ENCODE measurements around the gene GRAMD2B.
"Not testable (repeated sequence)": the region's sequence is repeated elsewhere in the genome, so short reads cannot be mapped to it uniquely, and the experiment has no call there.

Gene GRAMD2B

GRCh38 chr5:126433701-126434100 is 10.5 kb downstream of the GRAMD2B start:
- Histone ChIP-seq H3K9me3 (no peaks in the 10 kb centered on the region), H3K36me3 (no peaks in the 10 kb centered on the region), H4K20me1 (no peaks in the 10 kb centered on the region), H3K4me2 (no peak overlapping the region), H3K27ac (no peak overlapping the region), H3K27me3 (no peaks in the 10 kb centered on the region), H3K4me3 (no peak overlapping the region), H3K4me1 (no peaks in the 10 kb centered on the region), H3K9ac (no peak overlapping the region)
- no peak for TF ChIP-seq Cebpa-rat (IDR thresholded peaks at IDR 0.05)

GRCh38 chr5:126435261-126435660 is 12.1 kb downstream of the GRAMD2B start:
- no peak for TF ChIP-seq Cebpa-rat (IDR thresholded peaks at IDR 0.05)
- no peak overlapping the region for H3K9ac ChIP-seq

GRCh38 chr5:126435714-126436113 is 12.5 kb downstream of the GRAMD2B start:
- no peaks in the 10 kb centered on the region for H3K27me3 ChIP-seq
- no peaks in the 10 kb centered on the region for H3K36me3 ChIP-seq
- H3K9me3 ChIP-seq = no peaks in the 10 kb centered on the region
- no peak overlapping the region for H3K4me2 ChIP-seq
- no peak overlapping the region for H3K4me3 ChIP-seq
- no peak overlapping the region for H3K27ac ChIP-seq
- no peak overlapping the region for H3K9ac ChIP-seq
- no peaks in the 10 kb centered on the region for H4K20me1 ChIP-seq
- no peak for TF ChIP-seq Cebpa-rat (IDR thresholded peaks at IDR 0.05)
- H3K4me1 ChIP-seq = no peaks in the 10 kb centered on the region

More at GRCh38 chr5:126435261-126435660, 12.1 kb downstream of the GRAMD2B start:
- Histone ChIP-seq H3K36me3 (no peaks in the 10 kb centered on the region), H3K4me2 (no peak overlapping the region), H3K27me3 (no peaks in the 10 kb centered on the region), H3K9me3 (no peaks in the 10 kb centered on the region), H3K4me1 (no peaks in the 10 kb centered on the region), H3K27ac (no peak overlapping the region), H4K20me1 (no peaks in the 10 kb centered on the region), H3K4me3 (no peak overlapping the region)

DNA sequence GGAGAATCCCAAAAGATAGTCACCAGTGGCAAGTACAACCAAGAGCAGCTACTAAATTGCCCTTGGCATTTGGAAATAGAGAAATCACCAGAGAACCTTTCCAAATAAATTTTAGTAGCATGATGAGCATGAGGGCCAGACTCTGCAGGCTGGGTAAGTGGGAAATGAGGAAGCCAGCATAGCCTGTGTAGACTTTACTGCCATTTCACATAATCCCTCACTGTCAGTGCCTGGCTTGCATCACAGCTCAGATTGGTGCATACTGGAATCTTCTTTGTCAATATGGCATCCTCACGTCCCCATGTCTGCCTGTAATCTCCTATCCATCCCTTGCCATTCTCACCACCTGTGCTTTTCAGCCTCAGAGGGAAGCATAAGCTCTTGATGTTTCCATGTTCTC is 14.5 kb downstream of the GRAMD2B start:
- H3K36me3 ChIP-seq = no peaks in the 10 kb centered on the region
- H3K27me3 ChIP-seq = no peaks in the 10 kb centered on the region
- no peak overlapping the region for H3K9ac ChIP-seq
- TF ChIP-seq Cebpa-rat (IDR thresholded peaks at IDR 0.05) = no peak
- H3K9me3 ChIP-seq = no peaks in the 10 kb centered on the region
- H3K27ac ChIP-seq = no peak overlapping the region
- H3K4me1 ChIP-seq = no peaks in the 10 kb centered on the region
- no peaks in the 10 kb centered on the region for H4K20me1 ChIP-seq
- no peak overlapping the region for H3K4me3 ChIP-seq
- no peak overlapping the region for H3K4me2 ChIP-seq

- no peaks in the 10 kb centered on the region for H3K27me3 ChIP-seq
- H4K20me1 ChIP-seq = no peaks in the 10 kb centered on the region
- H3K4me2 ChIP-seq = no peak overlapping the region
- no peak overlapping the region for H3K4me3 ChIP-seq
- TF ChIP-seq Cebpa-rat (IDR thresholded peaks at IDR 0.05) = no peak
- no peaks in the 10 kb centered on the region for H3K4me1 ChIP-seq
- no peak overlapping the region for H3K9ac ChIP-seq
- H3K36me3 ChIP-seq = no peaks in the 10 kb centered on the region
- H3K27ac ChIP-seq = no peak overlapping the region
- H3K9me3 ChIP-seq = no peaks in the 10 kb centered on the region
Measured at GRCh38 chr5:126438267-126438666, 15.1 kb downstream of the GRAMD2B start.

DNA sequence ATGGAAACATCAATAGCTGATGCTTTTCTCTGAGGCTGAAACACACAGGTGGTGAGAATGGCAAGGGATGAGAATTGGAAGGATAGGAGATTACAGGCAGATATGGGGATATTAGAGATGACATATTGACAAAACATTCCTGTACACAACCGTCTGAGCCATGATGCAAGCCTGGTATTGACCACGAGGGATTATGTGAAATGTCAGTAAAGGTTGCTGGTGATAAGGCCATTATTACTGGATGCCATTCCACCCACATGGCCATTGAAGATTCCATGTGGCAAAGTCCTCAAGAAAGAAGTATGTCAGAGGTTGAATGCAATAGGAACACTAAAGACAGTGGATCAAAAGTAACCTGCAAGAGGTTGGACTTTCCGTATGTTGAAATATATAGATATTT is 15.7 kb downstream of the GRAMD2B start:
- no peaks in the 10 kb centered on the region for H4K20me1 ChIP-seq
- TF ChIP-seq Cebpa-rat (IDR thresholded peaks at IDR 0.05) = no peak

GRCh38 chr5:126439724-126440123 is 16.5 kb downstream of the GRAMD2B start:
- H3K27ac ChIP-seq, H3K9ac ChIP-seq, H3K4me3 ChIP-seq, H3K4me1 ChIP-seq, H3K36me3 ChIP-seq, H3K4me2 ChIP-seq, H3K27me3 ChIP-seq, H3K9me3 ChIP-seq, H4K20me1 ChIP-seq: not testable (repeated sequence)

More for the DNA sequence above, 15.7 kb downstream of the GRAMD2B start:
- no peaks in the 10 kb centered on the region for H3K36me3 ChIP-seq
- no peaks in the 10 kb centered on the region for H3K27me3 ChIP-seq
- H3K9me3 ChIP-seq = no peaks in the 10 kb centered on the region
- no peak overlapping the region for H3K4me3 ChIP-seq
- H3K9ac ChIP-seq = no peak overlapping the region
- no peak overlapping the region for H3K4me2 ChIP-seq
- H3K27ac ChIP-seq = no peak overlapping the region
- H3K4me1 ChIP-seq = no peaks in the 10 kb centered on the region

- Histone ChIP-seq H3K9ac (no peak overlapping the region), H3K27ac (no peak overlapping the region), H3K4me1 (no peaks in the 10 kb centered on the region), H3K9me3 (no peaks in the 10 kb centered on the region), H3K36me3 (no peaks in the 10 kb centered on the region), H4K20me1 (no peaks in the 10 kb centered on the region), H3K27me3 (no peaks in the 10 kb centered on the region), H3K4me2 (no peak overlapping the region), H3K4me3 (no peak overlapping the region)
- no peak for TF ChIP-seq Cebpa-rat (IDR thresholded peaks at IDR 0.05)
Measured at GRCh38 chr5:126441230-126441629, 18.0 kb downstream of the GRAMD2B start.

DNA sequence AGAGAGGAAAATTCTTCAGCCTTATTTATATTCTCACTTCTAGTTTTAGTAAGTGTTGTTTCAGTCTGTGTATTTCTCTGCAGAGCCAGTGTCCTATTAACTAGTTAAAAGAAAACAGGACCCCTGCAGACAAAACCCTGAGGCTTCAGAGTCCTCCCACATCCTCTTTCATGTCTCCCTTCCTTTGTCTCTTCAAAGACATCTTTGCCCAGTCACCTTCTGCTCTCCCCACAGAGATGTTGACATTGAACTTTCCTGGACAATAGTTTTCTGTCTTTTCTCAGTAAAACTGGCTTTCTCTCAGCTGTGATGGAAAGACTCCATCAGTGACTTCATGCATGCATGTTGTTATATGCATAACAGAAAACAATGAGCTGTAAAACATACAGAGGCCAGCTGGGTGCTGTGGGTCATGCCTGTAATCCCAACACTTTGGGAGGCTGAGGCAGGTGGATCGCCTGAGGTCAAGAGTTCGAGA is 20.2 kb downstream of the GRAMD2B start:
- Histone ChIP-seq H3K9me3 (no peaks in the 10 kb centered on the region), H3K9ac (no peak overlapping the region), H3K36me3 (no peaks in the 10 kb centered on the region), H3K4me2 (no peak overlapping the region), H3K27me3 (no peaks in the 10 kb centered on the region), H4K20me1 (no peaks in the 10 kb centered on the region), H3K4me1 (no peaks in the 10 kb centered on the region), H3K4me3 (no peak overlapping the region), H3K27ac (no peak overlapping the region)
- no peak for TF ChIP-seq Cebpa-rat (IDR thresholded peaks at IDR 0.05)

DNA sequence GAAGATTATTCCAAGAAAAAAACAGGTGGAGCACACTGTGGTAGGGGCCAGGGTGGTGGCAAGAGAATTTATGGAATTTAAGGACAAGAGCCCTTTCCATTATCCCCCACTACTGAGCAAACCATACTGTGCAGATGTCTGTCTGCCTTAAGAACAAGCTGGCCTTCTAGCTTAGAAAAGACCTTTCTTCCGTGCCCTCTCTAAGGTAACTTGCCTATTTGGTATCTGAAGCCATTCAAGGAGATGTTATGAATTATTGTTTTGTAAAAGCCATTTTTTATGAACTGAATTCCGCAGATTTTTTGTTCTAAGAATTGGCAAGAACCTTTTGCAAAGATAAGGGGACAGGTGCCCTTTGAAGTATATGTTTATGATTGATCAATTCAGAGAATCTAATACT is 20.9 kb downstream of the GRAMD2B start:
- Histone ChIP-seq H3K4me1 (no peaks in the 10 kb centered on the region), H3K9me3 (no peaks in the 10 kb centered on the region), H3K36me3 (no peaks in the 10 kb centered on the region), H3K9ac (no peak overlapping the region), H3K27me3 (no peaks in the 10 kb centered on the region), H3K4me2 (no peak overlapping the region), H3K27ac (no peak overlapping the region), H4K20me1 (no peaks in the 10 kb centered on the region), H3K4me3 (no peak overlapping the region)
- no peak for TF ChIP-seq Cebpa-rat (IDR thresholded peaks at IDR 0.05)

DNA sequence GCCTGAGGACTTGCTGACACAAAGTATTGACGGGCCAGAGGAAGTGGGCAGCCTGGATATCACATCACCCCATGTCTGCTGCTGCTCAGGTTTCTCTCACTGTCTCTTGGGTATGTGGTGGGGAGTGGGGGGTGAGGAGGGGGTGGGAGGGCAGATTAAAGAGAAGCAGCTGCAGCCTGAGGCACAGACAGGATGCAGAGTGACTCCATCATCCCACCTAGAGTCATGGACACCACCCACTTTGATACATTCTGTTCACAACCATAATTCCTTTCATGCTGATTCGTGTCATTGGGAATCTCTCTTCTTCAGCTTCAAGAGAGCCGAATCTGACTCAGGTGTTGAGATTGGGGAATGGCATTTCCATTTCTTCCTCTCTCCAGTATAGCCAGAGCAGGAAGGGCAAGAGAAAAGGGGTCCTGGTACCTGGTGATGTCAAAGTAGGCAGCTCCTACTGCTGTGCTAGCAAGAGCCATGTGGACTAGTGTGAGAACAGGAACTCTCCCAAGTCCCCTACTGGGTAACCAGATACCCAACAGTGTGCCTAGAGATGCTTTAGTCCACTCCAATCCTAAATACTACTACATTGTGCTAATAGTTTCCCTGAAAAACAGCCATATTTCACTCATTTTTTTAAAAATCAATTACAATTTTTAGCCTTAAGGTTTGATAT is 22.4 kb downstream of the GRAMD2B start:
- Histone ChIP-seq H3K9me3 (no peaks in the 10 kb centered on the region), H3K4me3 (no peak overlapping the region), H3K27me3 (no peaks in the 10 kb centered on the region), H3K4me2 (no peak overlapping the region), H3K36me3 (no peaks in the 10 kb centered on the region), H3K27ac (no peak overlapping the region), H3K4me1 (peaks cover 11% of the 10 kb centered on the region), H4K20me1 (no peaks in the 10 kb centered on the region), H3K9ac (no peak overlapping the region)
- TF ChIP-seq Cebpa-rat (IDR thresholded peaks at IDR 0.05) = no peak
